ENCODE results near the gene TAF12. TPM values are rescaled to one million over a fixed set of nuclear protein-coding genes. Genes with fewer than 3 reads are reported as not detected.

TAF12 gene
- total RNA-seq: 30.9 TPM in 2 replicates

GRCh38 chr1:28642847-28643635, at the start of gene TAF12:
TSS of gene TAF12 (minus strand) at chr1:28643067. CDS start at chr1:28622081, 20,986 bp downstream.

GRCh38 chr1:28668191-28668955, 25.5 kb upstream of the TAF12 start, which contains the start of gene GMEB1:
TSS of gene GMEB1 (plus strand) at chr1:28668784. CDS start at chr1:28683613, 14,829 bp downstream.

GRCh38 chr1:28648474-28649198, 5.8 kb upstream of the TAF12 start, which contains the start of gene RNU11:
TSS of gene RNU11 (plus strand) at chr1:28648600.

GRCh38 chr1:28591708-28592320, 51.1 kb downstream of the TAF12 start, which contains the start of gene RAB42:
TSS of gene RAB42 (plus strand) at chr1:28592265. CDS start at chr1:28592512, 247 bp downstream.

Small RNA genes lying within 50 kb of the gene (small RNA-seq; reads per million reads assigned to genes)
- gene RF00422 (ENCODE audit: low replicate concordance) (not detected), gene RNU11 (ENCODE audit: low replicate concordance) (0.23 reads per million), gene SNORA16A (ENCODE audit: low replicate concordance) (not detected), gene SNORA44 (ENCODE audit: low replicate concordance) (not detected), gene SNORA61 (ENCODE audit: low replicate concordance) (not detected), gene SNORD99 (ENCODE audit: low replicate concordance) (1,262 reads per million, percentile 100 among the genes with 10 or more reads in this experiment)

Other genes with a start within 250 kb of the TAF12 start
- 21.9 and 40.5 TPM in 2 replicates for gene RCC1, start 137.0 kb downstream of the TAF12 start, total RNA-seq
- gene TRNAU1AP, start 90.0 kb downstream of the TAF12 start, total RNA-seq: 17.7 and 19.3 TPM in 2 replicates
- 1.7 and 4.8 TPM in 2 replicates for gene RAB42, start 50.8 kb downstream of the TAF12 start, total RNA-seq
- gene RNU11, start 5.5 kb upstream of the TAF12 start, total RNA-seq: not detected in 2 replicates
- gene GMEB1, start 25.7 kb upstream of the TAF12 start, total RNA-seq: 9.4 and 16.2 TPM in 2 replicates
- 64.1 and 78.9 TPM in 2 replicates for gene YTHDF2, start 93.9 kb upstream of the TAF12 start, total RNA-seq
- not detected in 2 replicates for gene OPRD1, start 169.1 kb upstream of the TAF12 start, total RNA-seq